Fibroblast of the aortic adventitia (primary cell): Measurements from ENCODE around the gene DDX51. TPM values are rescaled to one million over a fixed set of nuclear protein-coding genes. Genes with fewer than 3 reads are reported as not detected.

Experiments
- DNase-seq: peaks from one replicate; pipeline ENCODE4 v3.0.0-alpha.2; 2010; ENCODE audit warnings: low read depth
- H3K4me3 ChIP-seq: 2 replicates; pipeline ENCODE4 v1.5.1; 2011; ENCODE audit warnings: low read depth, mild to moderate bottlenecking, control low read depth, low read length, moderate library complexity
- CTCF ChIP-seq: IDR thresholded peaks from 2 replicates; pipeline ENCODE4 v1.5.1; 2011; ENCODE audit warnings: mild to moderate bottlenecking, low read length, control low read depth, inconsistent platforms; ENCODE audit not compliant: insufficient read depth
- total RNA-seq: library from RNA; depleted of rRNA; stranded (reverse); fragments of >200 nt; gene quantifications from 2 replicates; pipeline ENCODE4 v1.2.3, GENCODE V29; 2012; ENCODE audit warnings: low replicate concordance

DDX51 gene
- total RNA-seq, 1 donor = 9.4 TPM

GRCh38 chr12:132161036-132161781 lies 17.1 kb upstream of the DDX51 start:
- no peak overlapping the region for H3K4me3 ChIP-seq
- TF ChIP-seq CTCF = no peak
- peak; percentile 18 for DNase-seq

GRCh38 chr12:132160601-132161035 lies 16.5 kb upstream of the DDX51 start:
- DNase-seq = no peak
- no peak for TF ChIP-seq CTCF
- H3K4me3 ChIP-seq = no peak overlapping the region

- no peak for DNase-seq
- TF ChIP-seq CTCF = no peak
- no peak overlapping the region for H3K4me3 ChIP-seq
Observed at GRCh38 chr12:132160016-132160415, 15.9 kb upstream of the DDX51 start.

- TF ChIP-seq CTCF = no peak
- no peak overlapping the region for H3K4me3 ChIP-seq
- DNase-seq = no peak
Observed at GRCh38 chr12:132159555-132160003, 15.5 kb upstream of the DDX51 start.

- DNase-seq = no peak
- H3K4me3 ChIP-seq = no peak overlapping the region
- TF ChIP-seq CTCF = no peak
Observed at GRCh38 chr12:132158677-132159554, 14.8 kb upstream of the DDX51 start.

GRCh38 chr12:132157733-132158409 lies 13.8 kb upstream of the DDX51 start:
- H3K4me3 ChIP-seq = no peak overlapping the region
- no peak for TF ChIP-seq CTCF
- DNase-seq = no peak
